Loucy (cell line): ENCODE measurements around the gene RALGPS2.
A peak's percentile ranks its signal among the peaks of the same experiment; 100 is the strongest.

Experiments
- H2AFZ ChIP-seq: fragments of 200-600 bp; sonication (generic); 2 replicates; pipeline ENCODE4 v1.6.0; 2016; ENCODE audit warnings: antibody characterized with exemption, mild to moderate bottlenecking, low read length, moderate library complexity
- H3F3A ChIP-seq: fragments of 200-600 bp; 2 replicates; pipeline ENCODE4 v1.6.0; 2016; ENCODE audit warnings: antibody characterized with exemption, low read depth, mild to moderate bottlenecking
- H3K27me3 ChIP-seq: fragments of 200-600 bp; sonication (generic); 2 replicates; pipeline ENCODE4 v1.6.1; 2014; ENCODE audit warnings: low read length, mild to moderate bottlenecking; ENCODE audit not compliant: insufficient read depth, poor library complexity, severe bottlenecking
- H3K36me3 ChIP-seq: fragments of 200-600 bp; sonication (generic); 2 replicates; pipeline ENCODE4 v1.6.1; 2016; ENCODE audit warnings: low read length; ENCODE audit not compliant: insufficient read depth
- H3K4me1 ChIP-seq: fragments of 200-600 bp; sonication (generic); 2 replicates; pipeline ENCODE4 v1.5.1; 2014; ENCODE audit warnings: low read length, mild to moderate bottlenecking; ENCODE audit not compliant: insufficient read depth, poor library complexity, severe bottlenecking
- H3K4me2 ChIP-seq: fragments of 200-600 bp; sonication (generic); 2 replicates; pipeline ENCODE4 v1.6.0; 2014; ENCODE audit warnings: antibody characterized with exemption, low read length, low read depth, mild to moderate bottlenecking; ENCODE audit not compliant: poor library complexity, severe bottlenecking
- H3K4me3 ChIP-seq: fragments of 200-600 bp; sonication (generic); 2 replicates; pipeline ENCODE4 v1.5.1; 2014; ENCODE audit warnings: low read length, mild to moderate bottlenecking, mixed read lengths; ENCODE audit not compliant: poor library complexity, severe bottlenecking
- H3K79me2 ChIP-seq: fragments of 200-600 bp; sonication (generic); 2 replicates; pipeline ENCODE4 v1.6.1; 2014; ENCODE audit warnings: low read length; ENCODE audit not compliant: insufficient read depth
- H3K9ac ChIP-seq: fragments of 200-600 bp; sonication (generic); 2 replicates; pipeline ENCODE4 v1.6.0; 2014; ENCODE audit warnings: mild to moderate bottlenecking, low read depth, low read length, moderate library complexity; ENCODE audit not compliant: poor library complexity, severe bottlenecking
- H3K9me2 ChIP-seq: fragments of 200-600 bp; sonication (generic); replicated peaks from 2 replicates; pipeline ENCODE4 v1.6.1; 2016; ENCODE audit warnings: low read depth, low read length, mixed read lengths
- H3K9me3 ChIP-seq: fragments of 200-600 bp; sonication (generic); 2 replicates; pipeline ENCODE4 v1.6.1; 2014; ENCODE audit warnings: mild to moderate bottlenecking, antibody characterized with exemption, low read length, low read depth; ENCODE audit not compliant: insufficient read depth
- H4K20me1 ChIP-seq: fragments of 200-600 bp; sonication (generic); 2 replicates; pipeline ENCODE4 v1.6.0; 2014; ENCODE audit warnings: antibody characterized with exemption, low read length, mild to moderate bottlenecking; ENCODE audit not compliant: insufficient read depth, poor library complexity, severe bottlenecking
- EZH2phosphoT487 ChIP-seq: fragments of 200-600 bp; IDR thresholded peaks from 2 replicates; pipeline ENCODE4 v1.6.1; 2018; ENCODE audit warnings: antibody characterized with exemption, mild to moderate bottlenecking, moderate library complexity, borderline replicate concordance
- TF ChIP-seq, protein P1 (sequence below): fragments of 200-600 bp; sonication (generic); conservative IDR thresholded peaks from 2 replicates; pipeline ENCODE4 v1.5.1; 2014; ENCODE audit warnings: mild to moderate bottlenecking, antibody characterized with exemption, low read length

The RALGPS2 gene

DNA sequence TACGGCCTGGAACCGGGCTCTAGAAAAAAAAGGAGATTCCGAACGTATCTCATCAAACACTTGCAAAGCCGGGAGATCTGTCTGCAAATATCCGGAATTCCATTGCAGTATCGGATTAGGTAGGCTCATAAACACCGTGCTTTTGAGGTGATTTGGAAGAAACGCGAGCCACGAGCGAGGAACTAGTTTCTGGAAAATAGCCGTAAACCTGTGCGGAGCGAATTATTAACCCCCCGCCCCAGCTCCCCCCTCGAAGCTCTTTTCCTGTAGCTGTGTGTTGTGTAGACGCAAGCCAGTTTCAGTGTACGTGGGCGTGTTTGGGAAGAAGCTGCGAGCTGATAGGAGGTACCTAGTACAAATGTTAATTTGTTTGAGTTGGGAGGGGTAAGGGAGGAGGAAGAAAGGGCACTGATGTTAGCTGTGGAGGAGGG lies 1.1 kb downstream of the RALGPS2 start:
- Histone ChIP-seq H3K36me3 (no peaks in the 10 kb centered on the region), H3K4me3 (peak overlapping the region; percentile 93), H2AFZ (peak overlapping the region; percentile 83), H3K4me2 (peak overlapping the region; percentile 74), H4K20me1 (no peaks in the 10 kb centered on the region), H3F3A (no peaks in the 10 kb centered on the region), H3K9me2 (no peaks in the 10 kb centered on the region), H3K4me1 (peaks cover 18% of the 10 kb centered on the region), H3K9me3 (no peaks in the 10 kb centered on the region), H3K27me3 (no peaks in the 10 kb centered on the region), H3K79me2 (no peaks in the 10 kb centered on the region; the same call in 1 of the 2 replicates), H3K9ac (peak overlapping the region; percentile 72)
- no peak for TF ChIP-seq EZH2phosphoT487
- TF ChIP-seq, protein P1, sequence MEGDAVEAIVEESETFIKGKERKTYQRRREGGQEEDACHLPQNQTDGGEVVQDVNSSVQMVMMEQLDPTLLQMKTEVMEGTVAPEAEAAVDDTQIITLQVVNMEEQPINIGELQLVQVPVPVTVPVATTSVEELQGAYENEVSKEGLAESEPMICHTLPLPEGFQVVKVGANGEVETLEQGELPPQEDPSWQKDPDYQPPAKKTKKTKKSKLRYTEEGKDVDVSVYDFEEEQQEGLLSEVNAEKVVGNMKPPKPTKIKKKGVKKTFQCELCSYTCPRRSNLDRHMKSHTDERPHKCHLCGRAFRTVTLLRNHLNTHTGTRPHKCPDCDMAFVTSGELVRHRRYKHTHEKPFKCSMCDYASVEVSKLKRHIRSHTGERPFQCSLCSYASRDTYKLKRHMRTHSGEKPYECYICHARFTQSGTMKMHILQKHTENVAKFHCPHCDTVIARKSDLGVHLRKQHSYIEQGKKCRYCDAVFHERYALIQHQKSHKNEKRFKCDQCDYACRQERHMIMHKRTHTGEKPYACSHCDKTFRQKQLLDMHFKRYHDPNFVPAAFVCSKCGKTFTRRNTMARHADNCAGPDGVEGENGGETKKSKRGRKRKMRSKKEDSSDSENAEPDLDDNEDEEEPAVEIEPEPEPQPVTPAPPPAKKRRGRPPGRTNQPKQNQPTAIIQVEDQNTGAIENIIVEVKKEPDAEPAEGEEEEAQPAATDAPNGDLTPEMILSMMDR: no peak

GRCh38 chr1:178726545-178726944 lies 1.5 kb downstream of the RALGPS2 start:
- peaks cover 18% of the 10 kb centered on the region for H3K4me1 ChIP-seq
- no peak for TF ChIP-seq EZH2phosphoT487
- TF ChIP-seq, protein P1: no peak
- peak overlapping the region; percentile 83 for H2AFZ ChIP-seq

GRCh38 chr1:178727014-178727895 lies 2.2 kb downstream of the RALGPS2 start:
- H3K27me3 ChIP-seq: no peaks in the 10 kb centered on the region
- no peaks in the 10 kb centered on the region for H3K36me3 ChIP-seq
- peak overlapping the region; percentile 74 for H3K4me2 ChIP-seq
- peak overlapping the region; percentile 93 for H3K4me3 ChIP-seq
- no peaks in the 10 kb centered on the region for H3K9me2 ChIP-seq
- H3K9ac ChIP-seq: peak overlapping the region; percentile 72
- no peaks in the 10 kb centered on the region for H3F3A ChIP-seq
- no peaks in the 10 kb centered on the region for H4K20me1 ChIP-seq
- H3K79me2 ChIP-seq: no peaks in the 10 kb centered on the region; the same call in 1 of the 2 replicates
- peak overlapping the region; percentile 83; the same call in 1 of the 2 replicates for H2AFZ ChIP-seq
- peaks cover 18% of the 10 kb centered on the region for H3K4me1 ChIP-seq
- TF ChIP-seq, protein P1: no peak
- no peak for TF ChIP-seq EZH2phosphoT487
- H3K9me3 ChIP-seq: no peaks in the 10 kb centered on the region

More at GRCh38 chr1:178726545-178726944, 1.5 kb downstream of the RALGPS2 start:
- Histone ChIP-seq H3K4me2 (peak overlapping the region; percentile 74), H3K79me2 (no peaks in the 10 kb centered on the region; the same call in 1 of the 2 replicates), H3K36me3 (no peaks in the 10 kb centered on the region), H3K27me3 (no peaks in the 10 kb centered on the region), H4K20me1 (no peaks in the 10 kb centered on the region), H3K9me2 (no peaks in the 10 kb centered on the region), H3K4me3 (peak overlapping the region; percentile 93), H3F3A (no peaks in the 10 kb centered on the region), H3K9me3 (no peaks in the 10 kb centered on the region), H3K9ac (peak overlapping the region; percentile 72)
